ENCODE results near the gene MAST2.

Gene MAST2

GRCh38 chr1:45890078-45890477, 86.7 kb downstream of the MAST2 start:
- no peak for TF ChIP-seq Cebpa-rat (IDR thresholded peaks at IDR 0.05)
- H3K36me3 ChIP-seq, result peaks cover 0 to 7% (median 0%) of the 10 kb centered on the region in 11 experiments; a peak in 3 of 22 replicates
- H3K4me2 ChIP-seq, result no peak overlapping the region
- H3K4me3 ChIP-seq, result no peak overlapping the region
- H3K27me3 ChIP-seq, result peaks cover 0 to 25% (median 0%) of the 10 kb centered on the region in 11 experiments; a peak in 4 of 22 replicates
- no peak overlapping the region for H3K27ac ChIP-seq
- H3K9me3 ChIP-seq (replicated peaks in 1 of 11), result peaks cover 0 to 6% (median 0%) of the 10 kb centered on the region in 11 experiments; a peak in 1 of 22 replicates
- H3K4me1 ChIP-seq, result no peaks in the 10 kb centered on the region
- H3K9ac ChIP-seq, result no peak overlapping the region
- H4K20me1 ChIP-seq, result peaks cover 0 to 42% (median 5%) of the 10 kb centered on the region in 11 experiments; a peak in 7 of 22 replicates

GRCh38 chr1:45891087-45891486, 87.7 kb downstream of the MAST2 start:
- no peak overlapping the region for H3K27ac ChIP-seq
- peaks cover 0 to 34% (median 5%) of the 10 kb centered on the region in 11 experiments; a peak in 7 of 22 replicates for H4K20me1 ChIP-seq
- no peak overlapping the region for H3K4me2 ChIP-seq
- TF ChIP-seq Cebpa-rat (IDR thresholded peaks at IDR 0.05), result no peak
- H3K9ac ChIP-seq, result no peak overlapping the region
- peaks cover 0 to 6% (median 0%) of the 10 kb centered on the region in 11 experiments; a peak in 1 of 22 replicates for H3K9me3 ChIP-seq (replicated peaks in 1 of 11)
- peaks cover 0 to 16% (median 0%) of the 10 kb centered on the region in 11 experiments; a peak in 4 of 22 replicates for H3K27me3 ChIP-seq
- no peak overlapping the region for H3K4me3 ChIP-seq
- no peaks in the 10 kb centered on the region for H3K4me1 ChIP-seq
- peaks cover 0 to 7% (median 0%) of the 10 kb centered on the region in 11 experiments; a peak in 3 of 22 replicates for H3K36me3 ChIP-seq

GRCh38 chr1:45892068-45892785, 88.8 kb downstream of the MAST2 start:
- peaks cover 0 to 5% (median 0%) of the 10 kb centered on the region in 11 experiments; a peak in 4 of 22 replicates for H3K27me3 ChIP-seq
- H3K9ac ChIP-seq, result no peak overlapping the region
- H3K9me3 ChIP-seq (replicated peaks in 1 of 11), result peaks cover 0 to 6% (median 0%) of the 10 kb centered on the region in 11 experiments; a peak in 1 of 22 replicates
- H3K4me2 ChIP-seq, result no peak overlapping the region
- H3K4me1 ChIP-seq, result no peaks in the 10 kb centered on the region
- H3K4me3 ChIP-seq, result no peak overlapping the region
- peaks cover 0 to 7% (median 0%) of the 10 kb centered on the region in 11 experiments; a peak in 3 of 22 replicates for H3K36me3 ChIP-seq
- no peak for TF ChIP-seq Cebpa-rat (IDR thresholded peaks at IDR 0.05)
- no peak overlapping the region for H3K27ac ChIP-seq
- H4K20me1 ChIP-seq, result peaks cover 0 to 23% (median 0%) of the 10 kb centered on the region in 11 experiments; a peak in 5 of 22 replicates

GRCh38 chr1:45894331-45894730, 90.9 kb downstream of the MAST2 start:
- no peak for TF ChIP-seq Cebpa-rat (IDR thresholded peaks at IDR 0.05)
- H3K27ac ChIP-seq, result no peak overlapping the region
- H4K20me1 ChIP-seq, result peaks cover 0 to 9% (median 0%) of the 10 kb centered on the region in 11 experiments; a peak in 3 of 22 replicates
- H3K9ac ChIP-seq, result no peak overlapping the region
- H3K4me1 ChIP-seq, result no peaks in the 10 kb centered on the region
- H3K4me3 ChIP-seq, result no peak overlapping the region
- no peaks in the 10 kb centered on the region for H3K27me3 ChIP-seq
- no peak overlapping the region for H3K4me2 ChIP-seq
- H3K36me3 ChIP-seq, result peaks cover 0 to 14% (median 0%) of the 10 kb centered on the region in 11 experiments; a peak in 4 of 22 replicates
- H3K9me3 ChIP-seq (replicated peaks in 1 of 11), result peaks cover 0 to 10% (median 0%) of the 10 kb centered on the region in 11 experiments; a peak in 7 of 22 replicates

- Histone ChIP-seq H3K4me2 (no peak overlapping the region), H3K36me3 (peaks cover 0 to 14% (median 0%) of the 10 kb centered on the region in 11 experiments; a peak in 3 of 22 replicates), H3K4me3 (no peak overlapping the region), H3K27ac (no peak overlapping the region), H3K9me3 (replicated peaks in 1 of 11) (peaks cover 0 to 14% (median 0%) of the 10 kb centered on the region in 11 experiments; a peak in 8 of 22 replicates), H3K27me3 (no peaks in the 10 kb centered on the region), H3K9ac (no peak overlapping the region), H3K4me1 (no peaks in the 10 kb centered on the region), H4K20me1 (peaks cover 0 to 7% (median 0%) of the 10 kb centered on the region in 11 experiments; a peak in 3 of 22 replicates)
- no peak for TF ChIP-seq Cebpa-rat (IDR thresholded peaks at IDR 0.05)
Measured at GRCh38 chr1:45894921-45895320, 91.5 kb downstream of the MAST2 start.

- H3K4me1 ChIP-seq, result no peaks in the 10 kb centered on the region
- no peak overlapping the region for H3K4me3 ChIP-seq
- peaks cover 0 to 7% (median 0%) of the 10 kb centered on the region in 11 experiments; a peak in 3 of 22 replicates for H4K20me1 ChIP-seq
- peaks cover 0 to 15% (median 0%) of the 10 kb centered on the region in 11 experiments; a peak in 8 of 22 replicates for H3K9me3 ChIP-seq (replicated peaks in 1 of 11)
- no peak overlapping the region for H3K27ac ChIP-seq
- TF ChIP-seq Cebpa-rat (IDR thresholded peaks at IDR 0.05), result no peak
- H3K36me3 ChIP-seq, result peaks cover 0 to 14% (median 0%) of the 10 kb centered on the region in 11 experiments; a peak in 3 of 22 replicates
- H3K9ac ChIP-seq, result no peak overlapping the region
- H3K4me2 ChIP-seq, result no peak overlapping the region
- H3K27me3 ChIP-seq, result no peaks in the 10 kb centered on the region
Measured at GRCh38 chr1:45895406-45895805, 92.0 kb downstream of the MAST2 start.

GRCh38 chr1:45906883-45907282, 103.5 kb downstream of the MAST2 start:
- H3K9ac ChIP-seq, result no peak overlapping the region
- H3K9me3 ChIP-seq (replicated peaks in 1 of 11), result peaks cover 0 to 4% (median 2%) of the 10 kb centered on the region in 11 experiments; a peak in 11 of 22 replicates
- H3K4me1 ChIP-seq, result no peaks in the 10 kb centered on the region
- peaks cover 0 to 5% (median 0%) of the 10 kb centered on the region in 11 experiments; a peak in 1 of 22 replicates for H3K36me3 ChIP-seq
- H3K27ac ChIP-seq, result no peak overlapping the region
- no peak overlapping the region for H3K4me3 ChIP-seq
- no peak overlapping the region for H3K4me2 ChIP-seq
- no peak for TF ChIP-seq Cebpa-rat (IDR thresholded peaks at IDR 0.05)
- H3K27me3 ChIP-seq, result no peaks in the 10 kb centered on the region
- peaks cover 0 to 4% (median 0%) of the 10 kb centered on the region in 11 experiments; a peak in 3 of 22 replicates for H4K20me1 ChIP-seq

GRCh38 chr1:45908611-45909140, 105.3 kb downstream of the MAST2 start:
- Histone ChIP-seq H3K27ac (no peak overlapping the region), H3K4me3 (no peak overlapping the region), H3K4me1 (no peaks in the 10 kb centered on the region), H4K20me1 (peaks cover 0 to 6% (median 0%) of the 10 kb centered on the region in 11 experiments; a peak in 3 of 22 replicates), H3K36me3 (peaks cover 0 to 5% (median 0%) of the 10 kb centered on the region in 11 experiments; a peak in 1 of 22 replicates), H3K4me2 (no peak overlapping the region), H3K9ac (no peak overlapping the region), H3K27me3 (no peaks in the 10 kb centered on the region), H3K9me3 (replicated peaks in 1 of 11) (no peaks in the 10 kb centered on the region)
- no peak for TF ChIP-seq Cebpa-rat (IDR thresholded peaks at IDR 0.05)

- Histone ChIP-seq H3K27ac (no peak overlapping the region), H3K4me1 (peaks cover 0 to 11% (median 6%) of the 10 kb centered on the region in 10 experiments; a peak in 10 of 20 replicates), H4K20me1 (peaks cover 0 to 6% (median 0%) of the 10 kb centered on the region in 11 experiments; a peak in 2 of 22 replicates), H3K27me3 (no peaks in the 10 kb centered on the region), H3K36me3 (peaks cover 0 to 4% (median 0%) of the 10 kb centered on the region in 11 experiments; a peak in 1 of 22 replicates), H3K9ac (no peak overlapping the region), H3K4me2 (no peak overlapping the region), H3K9me3 (replicated peaks in 1 of 11) (no peaks in the 10 kb centered on the region), H3K4me3 (no peak overlapping the region)
- TF ChIP-seq Cebpa-rat (IDR thresholded peaks at IDR 0.05), result no peak
Measured at GRCh38 chr1:45911634-45912033, 108.2 kb downstream of the MAST2 start.

Measured in BLaER1 treated with 17β-estradiol and CSF1 and Interleukin-3, amounts not matched to agents 10 nM and 100 nM (cell line).